Activated naive CD4-positive, alpha-beta T cell treated with anti-CD3 and anti-CD28 coated beads, Interleukin-2, amount 50 U/mL, for 16 hours (primary cell): ENCODE results near the gene KCNH5.
"Not testable (repeated sequence)": the region's sequence is repeated elsewhere in the genome, so short reads cannot be mapped to it uniquely, and the experiment has no call there.

Source experiments
- DNase-seq: peaks from one replicate; pipeline ENCODE4 v3.0.0-alpha.2; 2020

The KCNH5 gene

GRCh38 chr14:62864588-62864987, 180.7 kb downstream of the KCNH5 start:
- DNase-seq, result no peak

GRCh38 chr14:62858011-62858410, 187.2 kb downstream of the KCNH5 start:
- DNase-seq, result not testable (repeated sequence)

GRCh38 chr14:62854951-62855350, 190.3 kb downstream of the KCNH5 start:
- DNase-seq, result no peak

GRCh38 chr14:62847168-62847567, 198.1 kb downstream of the KCNH5 start:
- no peak for DNase-seq

- no peak for DNase-seq
Measured at GRCh38 chr14:62844546-62844945, 200.7 kb downstream of the KCNH5 start.

GRCh38 chr14:62824086-62824485, 221.2 kb downstream of the KCNH5 start:
- DNase-seq, result no peak

GRCh38 chr14:62819931-62820330, 225.3 kb downstream of the KCNH5 start:
- DNase-seq, result no peak

GRCh38 chr14:62807636-62808035, 237.6 kb downstream of the KCNH5 start:
- no peak for DNase-seq

GRCh38 chr14:62800577-62800976, 244.7 kb downstream of the KCNH5 start:
- DNase-seq, result no peak

GRCh38 chr14:62796431-62796830, 248.8 kb downstream of the KCNH5 start:
- DNase-seq, result no peak

GRCh38 chr14:62792578-62792977, 252.7 kb downstream of the KCNH5 start:
- DNase-seq, result no peak

GRCh38 chr14:62781328-62781727, 263.9 kb downstream of the KCNH5 start:
- DNase-seq, result not testable (repeated sequence)

- no peak for DNase-seq
Measured at GRCh38 chr14:62778852-62779251, 266.4 kb downstream of the KCNH5 start.

GRCh38 chr14:62778310-62778709, 266.9 kb downstream of the KCNH5 start:
- no peak for DNase-seq

GRCh38 chr14:62777510-62777909, 267.7 kb downstream of the KCNH5 start:
- no peak for DNase-seq

GRCh38 chr14:62776300-62776699, 269.0 kb downstream of the KCNH5 start:
- DNase-seq, result no peak

- DNase-seq, result no peak
Measured at GRCh38 chr14:62768753-62769152, 276.5 kb downstream of the KCNH5 start.

GRCh38 chr14:62763951-62764350, 281.3 kb downstream of the KCNH5 start:
- DNase-seq, result no peak

- no peak for DNase-seq
Measured at GRCh38 chr14:62759796-62760195, 285.5 kb downstream of the KCNH5 start.

GRCh38 chr14:62746881-62747280, 298.4 kb downstream of the KCNH5 start:
- not testable (repeated sequence) for DNase-seq

GRCh38 chr14:62745496-62745895, 299.8 kb downstream of the KCNH5 start:
- DNase-seq, result no peak

GRCh38 chr14:62743560-62743959, 301.7 kb downstream of the KCNH5 start:
- DNase-seq, result no peak

- DNase-seq, result no peak
Measured at GRCh38 chr14:62743118-62743517, 302.1 kb downstream of the KCNH5 start.

- no peak for DNase-seq
Measured at GRCh38 chr14:62739647-62740046, 305.6 kb downstream of the KCNH5 start.

- DNase-seq, result no peak
Measured at GRCh38 chr14:62736048-62737043, 308.9 kb downstream of the KCNH5 start.
